DLD1 (cell line): ENCODE data around the gene LNPK.
"Not testable (repeated sequence)": the region's sequence is repeated elsewhere in the genome, so short reads cannot be mapped to it uniquely, and the experiment has no call there.

ENCODE experiments used
- in situ Hi-C: cut with HindIII; loops from 2 replicates; pipeline ENCODE4 v1.10.0; 2017; ENCODE audit warnings: low sequenced_read_pairs

The LNPK gene, protein sequence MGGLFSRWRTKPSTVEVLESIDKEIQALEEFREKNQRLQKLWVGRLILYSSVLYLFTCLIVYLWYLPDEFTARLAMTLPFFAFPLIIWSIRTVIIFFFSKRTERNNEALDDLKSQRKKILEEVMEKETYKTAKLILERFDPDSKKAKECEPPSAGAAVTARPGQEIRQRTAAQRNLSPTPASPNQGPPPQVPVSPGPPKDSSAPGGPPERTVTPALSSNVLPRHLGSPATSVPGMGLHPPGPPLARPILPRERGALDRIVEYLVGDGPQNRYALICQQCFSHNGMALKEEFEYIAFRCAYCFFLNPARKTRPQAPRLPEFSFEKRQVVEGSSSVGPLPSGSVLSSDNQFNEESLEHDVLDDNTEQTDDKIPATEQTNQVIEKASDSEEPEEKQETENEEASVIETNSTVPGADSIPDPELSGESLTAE

DNA sequence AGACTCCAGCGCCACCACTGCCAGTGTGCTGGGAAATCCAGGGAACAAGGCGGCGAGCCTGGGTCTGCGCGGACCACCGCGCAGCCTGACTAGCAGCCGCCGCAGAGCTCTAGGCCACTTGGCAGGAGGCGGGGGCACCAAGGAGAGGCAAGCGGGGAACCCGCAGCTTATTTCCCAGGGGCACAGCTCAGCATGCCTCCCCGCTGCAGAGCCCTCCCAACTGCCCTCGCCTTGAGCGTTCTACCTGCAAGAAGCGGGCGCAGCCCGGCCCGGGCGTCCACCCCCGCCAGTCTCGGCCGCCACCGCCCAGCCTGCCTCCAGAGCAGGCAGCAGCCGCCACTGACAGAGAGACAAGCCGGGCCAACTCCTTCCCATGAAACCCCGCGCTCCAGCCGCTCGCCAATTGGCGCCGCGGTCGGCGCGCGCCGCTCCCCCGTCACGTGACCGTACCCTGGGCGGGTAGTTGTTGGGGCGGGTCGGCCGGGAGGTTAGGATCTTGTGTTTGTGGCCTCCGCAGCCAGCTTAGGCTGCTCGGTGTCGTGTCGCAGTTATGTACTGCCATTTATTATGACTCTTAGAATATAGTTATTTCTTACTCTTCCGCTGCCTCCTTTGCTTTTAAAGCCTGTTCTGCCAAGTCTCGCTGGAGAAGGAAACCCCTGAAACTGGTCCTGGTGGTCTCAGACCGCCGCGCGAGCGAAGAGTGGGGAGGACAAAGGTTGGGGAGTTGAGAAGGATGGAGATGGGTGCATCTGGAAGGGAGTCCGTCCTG lies at the start of gene LNPK:
LNPK (minus strand) TSS at position 352 of the 772 bp plus-strand sequence. CDS start 6,683 bp downstream, outside the sequence.
- in situ Hi-C loops: no loop called here

DNA sequence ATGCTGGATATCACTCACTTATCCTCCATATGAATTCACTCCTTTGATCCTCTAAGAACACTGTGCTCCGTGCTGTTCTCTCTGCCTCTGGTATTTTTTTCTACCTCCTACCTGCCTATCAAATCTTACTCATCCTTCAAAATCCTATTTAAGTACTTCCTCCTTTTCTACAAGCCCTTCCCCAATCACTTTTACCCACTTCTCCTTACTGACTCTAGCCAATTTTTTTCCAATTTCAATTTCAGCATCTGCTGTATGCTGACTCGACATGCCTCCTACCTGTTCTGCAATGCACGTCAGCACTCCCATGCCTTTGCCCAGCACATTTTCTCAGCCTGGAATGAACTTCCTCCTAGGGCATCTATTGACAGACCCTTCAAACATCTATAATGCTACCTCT lies 37.3 kb upstream of the LNPK start:
- in situ Hi-C loops: no loop called here

DNA sequence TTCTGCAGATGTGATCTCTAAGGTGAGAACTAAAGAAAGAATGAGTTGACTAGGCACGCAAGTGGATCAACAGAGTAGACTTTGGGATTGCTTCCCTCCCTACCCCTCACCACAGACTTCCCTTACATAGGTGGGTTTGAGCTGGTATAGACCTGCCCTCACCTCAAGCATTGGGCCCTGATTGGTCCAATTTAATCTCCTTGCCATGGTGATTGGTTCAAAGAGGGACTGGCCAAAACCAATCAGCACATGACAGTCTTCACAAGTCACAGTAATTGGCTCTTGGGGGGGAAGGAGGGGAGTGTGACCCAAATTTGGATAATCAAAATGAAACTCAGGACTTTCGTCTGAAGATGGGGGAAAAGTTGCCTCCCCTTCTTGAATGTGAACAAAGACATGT lies 36.6 kb upstream of the LNPK start:
- in situ Hi-C loops: no loop called here

DNA sequence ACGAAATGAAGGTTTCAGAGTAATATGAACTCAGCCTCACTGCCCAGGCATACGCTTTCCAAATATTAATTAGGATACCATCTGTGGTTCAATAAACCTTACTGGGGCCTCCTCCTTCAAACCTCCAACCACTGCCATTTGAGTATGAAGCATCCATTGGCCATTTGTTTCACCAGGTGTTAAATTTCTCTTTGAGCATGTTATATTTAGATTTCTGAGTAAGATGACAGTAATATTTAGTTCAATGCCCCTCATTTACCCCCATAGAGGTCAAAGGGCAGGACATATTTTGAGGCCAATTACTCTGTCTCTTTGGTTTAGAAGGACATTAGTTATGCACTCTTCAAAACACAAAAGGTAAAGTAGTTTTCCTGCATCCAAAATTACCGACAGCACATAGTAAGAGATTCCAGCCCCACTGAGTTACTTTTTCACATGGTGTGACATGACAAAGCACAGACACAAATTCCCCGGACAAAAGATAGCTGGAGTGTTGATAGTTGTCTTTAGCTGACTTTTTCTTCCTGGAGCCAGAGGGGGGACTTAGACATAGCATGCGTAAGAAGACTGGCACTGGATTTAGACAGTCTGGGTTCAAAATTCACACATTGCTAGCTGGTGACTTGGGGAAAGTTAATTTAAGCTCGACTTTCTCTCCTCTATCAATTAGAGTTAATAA lies 33.1 kb upstream of the LNPK start:
- in situ Hi-C loops: no loop called here

DNA sequence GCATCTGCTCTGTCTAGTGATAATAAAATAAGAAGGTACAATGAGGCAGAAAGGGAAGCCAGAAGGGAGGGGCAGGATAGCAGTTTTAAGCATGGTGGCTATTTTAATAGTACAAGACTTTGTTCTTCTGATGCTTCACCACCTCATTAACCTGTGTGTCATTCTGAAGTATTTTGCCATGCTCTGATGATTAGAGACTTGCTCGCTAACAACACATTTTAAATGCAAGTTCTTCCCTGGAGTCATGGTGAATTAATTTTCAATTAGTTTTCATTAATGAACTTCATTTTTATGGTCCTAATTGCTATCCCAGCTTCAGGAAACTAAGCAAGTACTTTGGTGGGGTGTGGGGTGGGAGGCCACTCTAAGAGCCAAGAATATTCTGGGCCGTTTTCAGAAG lies 25.7 kb upstream of the LNPK start:
- in situ Hi-C loops: no loop called here

DNA sequence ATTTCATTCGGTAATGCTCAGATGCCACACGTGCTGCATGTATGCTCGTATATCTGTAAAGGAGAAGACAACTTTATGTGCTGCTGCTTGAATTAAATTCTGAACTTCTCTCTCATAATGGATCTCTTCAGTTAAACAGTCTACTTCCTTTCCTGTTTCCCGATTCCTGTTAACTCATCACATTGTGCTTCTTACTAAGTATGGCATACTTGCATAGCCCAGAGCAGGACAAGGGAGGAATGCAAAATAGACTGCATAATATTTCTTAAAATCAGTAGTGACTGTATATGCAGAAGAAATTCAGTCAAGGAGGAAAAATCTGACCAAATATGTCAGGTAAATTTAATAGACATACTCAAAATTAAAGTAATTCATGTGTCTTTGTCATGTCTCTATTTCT lies 23.9 kb upstream of the LNPK start:
- in situ Hi-C loops: no loop called here

DNA sequence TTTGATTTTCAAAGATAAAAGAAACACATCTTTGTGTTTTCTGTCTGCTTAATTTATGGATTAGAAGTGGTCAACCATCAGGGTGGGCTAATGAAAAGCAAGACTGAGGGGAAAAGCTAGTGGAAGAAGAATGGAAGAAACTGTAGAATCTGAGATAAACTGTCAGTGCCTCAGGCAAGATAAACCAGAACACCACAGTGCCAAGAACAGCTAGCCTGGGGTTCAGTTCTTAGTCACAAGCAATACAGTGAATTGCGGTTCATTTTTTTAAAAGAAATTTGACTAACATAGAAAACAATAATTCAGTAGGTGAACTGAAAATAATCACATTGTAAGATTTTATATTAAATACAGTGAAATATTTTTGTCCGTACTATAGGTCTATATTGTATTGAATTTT lies 22.0 kb upstream of the LNPK start:
- in situ Hi-C loops: no loop called here

DNA sequence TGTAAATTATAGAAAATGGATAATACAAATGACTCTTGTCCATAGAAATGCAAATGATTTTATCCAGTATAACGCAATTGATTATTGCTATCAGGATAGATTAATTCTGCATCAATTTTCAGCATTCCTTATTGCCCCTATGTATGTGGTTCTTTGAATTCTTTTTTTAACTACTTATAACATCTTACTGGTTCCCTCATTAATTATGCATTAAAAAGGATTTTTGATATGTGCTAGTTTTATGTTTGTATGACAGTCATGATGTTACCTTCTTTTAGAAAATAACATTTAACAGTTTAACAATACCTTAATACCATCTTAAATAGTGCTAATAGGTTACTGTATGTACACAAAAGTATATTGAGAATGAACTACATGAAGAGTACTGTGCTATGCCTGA lies 20.0 kb upstream of the LNPK start:
- in situ Hi-C loops: no loop called here

DNA sequence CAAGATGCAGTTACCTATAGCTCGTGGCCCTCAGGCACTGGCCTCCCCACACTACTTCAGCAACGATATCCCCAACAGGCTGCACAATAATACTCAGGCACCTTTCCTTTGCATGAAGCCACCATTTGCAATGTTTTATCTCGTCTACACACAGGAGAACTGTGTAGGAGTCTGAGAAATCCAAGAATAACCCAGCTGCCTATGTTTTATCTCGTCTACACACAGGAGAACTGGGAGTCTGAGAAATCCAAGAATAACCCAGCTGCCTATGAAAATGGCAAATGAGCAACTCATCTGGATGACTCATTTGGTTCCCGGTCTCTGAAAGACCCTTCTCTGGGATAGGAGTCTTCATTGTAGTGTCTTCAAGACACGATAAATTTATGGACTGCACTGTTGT lies 18.3 kb upstream of the LNPK start:
- in situ Hi-C loops: no loop called here

DNA sequence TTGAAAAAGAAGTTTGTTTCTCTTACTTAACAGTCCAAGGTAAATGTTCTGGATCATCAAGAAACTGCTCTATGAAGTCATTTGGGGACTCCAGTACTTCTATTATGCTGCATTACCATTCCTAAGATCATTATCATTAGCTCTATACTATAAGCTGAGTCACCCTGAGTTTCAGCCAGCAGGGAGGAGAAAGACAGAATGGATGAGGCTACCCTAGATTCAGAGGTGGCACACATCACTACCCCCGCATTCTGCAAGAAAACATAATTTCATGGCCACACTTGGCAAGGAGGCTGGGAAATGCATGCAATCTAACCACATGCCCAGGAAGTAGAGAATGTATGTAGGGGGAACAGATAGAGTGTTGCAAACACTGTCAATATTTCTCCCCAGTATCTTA lies 16.6 kb upstream of the LNPK start:
- in situ Hi-C loops: no loop called here

DNA sequence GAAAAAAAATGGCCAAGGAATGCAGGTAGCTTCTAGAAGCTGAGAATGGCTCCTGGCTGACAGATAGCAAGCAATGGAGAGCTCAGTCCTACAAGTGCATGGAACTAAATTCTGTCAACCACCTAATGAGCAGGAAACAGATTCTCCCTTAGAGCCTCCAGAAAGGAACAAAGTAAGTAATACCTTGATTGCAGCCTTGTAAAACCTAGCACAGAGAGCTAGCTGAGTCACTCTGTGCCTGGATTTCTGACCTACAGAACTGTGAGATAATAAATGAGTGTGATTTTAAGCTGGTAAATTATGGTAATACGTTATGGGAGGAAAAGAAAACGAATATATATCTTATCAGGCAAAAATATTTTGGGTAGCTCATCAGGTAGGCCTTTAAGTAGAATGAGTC lies 7.4 kb upstream of the LNPK start:
- in situ Hi-C loops: no loop called here

DNA sequence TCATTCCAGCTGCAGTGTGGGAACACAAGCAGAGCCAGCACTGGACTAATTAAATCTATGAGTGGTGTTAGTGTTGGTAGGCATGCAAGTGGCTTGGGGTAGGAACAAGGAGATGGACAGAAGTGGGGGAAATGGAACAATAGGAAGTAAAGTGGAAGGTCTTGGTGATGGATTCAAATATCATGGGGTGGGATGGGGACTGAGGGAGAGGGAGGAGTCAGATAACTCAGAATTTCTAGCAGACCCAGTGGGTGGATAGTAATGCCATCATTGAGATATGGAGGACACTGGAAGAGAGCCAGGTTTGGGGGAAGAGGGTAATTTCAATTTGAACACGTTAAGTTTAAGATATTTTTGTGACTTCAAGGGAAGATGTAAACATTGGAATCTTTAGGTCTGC lies 2.9 kb upstream of the LNPK start:
- in situ Hi-C loops: no loop called here

DNA sequence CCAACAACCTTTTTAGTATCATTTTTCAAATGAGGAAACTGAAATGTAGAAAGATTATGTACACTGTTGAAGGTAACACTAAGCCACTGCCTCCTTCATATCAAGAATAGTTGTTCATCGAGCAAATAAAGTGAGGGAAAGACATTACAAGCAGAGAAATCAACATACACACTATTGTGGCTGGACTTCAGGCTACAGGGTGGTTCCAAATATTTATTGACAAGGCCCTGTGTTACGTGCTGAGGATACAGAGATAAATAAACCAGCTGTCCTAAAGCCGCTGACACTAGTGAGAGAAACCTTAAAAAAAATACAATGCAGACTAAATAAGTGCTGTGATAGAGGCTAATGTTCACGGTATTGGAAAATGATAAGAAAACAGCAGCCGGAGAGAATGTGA lies 1.9 kb upstream of the LNPK start:
- in situ Hi-C loops: no loop called here

DNA sequence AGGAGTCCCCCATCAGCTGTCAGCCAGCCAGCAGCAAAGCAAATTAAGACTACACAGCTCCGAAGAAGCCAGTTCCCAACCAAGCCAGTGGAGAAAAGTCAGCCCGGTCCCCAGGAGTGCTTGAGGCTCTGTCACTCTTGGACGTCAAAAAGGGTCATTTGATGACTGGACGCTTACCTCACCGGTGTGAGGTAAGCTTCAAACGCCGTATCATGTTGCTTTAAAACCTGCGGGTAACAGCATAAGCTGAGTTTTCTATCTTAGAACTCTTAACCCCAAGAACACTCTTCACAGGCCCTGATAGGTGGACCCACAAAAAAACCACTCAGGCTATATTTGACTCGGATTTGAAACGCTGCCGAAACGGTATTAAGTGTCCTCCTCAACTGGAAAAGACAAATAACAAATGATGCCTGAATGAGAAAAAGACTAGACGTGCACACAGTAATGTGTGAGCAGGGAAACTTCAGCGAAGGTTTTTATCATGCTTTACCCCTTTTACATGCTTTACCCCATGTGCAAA lies 682 bp upstream of the LNPK start:
- in situ Hi-C loops: no loop called here

DNA sequence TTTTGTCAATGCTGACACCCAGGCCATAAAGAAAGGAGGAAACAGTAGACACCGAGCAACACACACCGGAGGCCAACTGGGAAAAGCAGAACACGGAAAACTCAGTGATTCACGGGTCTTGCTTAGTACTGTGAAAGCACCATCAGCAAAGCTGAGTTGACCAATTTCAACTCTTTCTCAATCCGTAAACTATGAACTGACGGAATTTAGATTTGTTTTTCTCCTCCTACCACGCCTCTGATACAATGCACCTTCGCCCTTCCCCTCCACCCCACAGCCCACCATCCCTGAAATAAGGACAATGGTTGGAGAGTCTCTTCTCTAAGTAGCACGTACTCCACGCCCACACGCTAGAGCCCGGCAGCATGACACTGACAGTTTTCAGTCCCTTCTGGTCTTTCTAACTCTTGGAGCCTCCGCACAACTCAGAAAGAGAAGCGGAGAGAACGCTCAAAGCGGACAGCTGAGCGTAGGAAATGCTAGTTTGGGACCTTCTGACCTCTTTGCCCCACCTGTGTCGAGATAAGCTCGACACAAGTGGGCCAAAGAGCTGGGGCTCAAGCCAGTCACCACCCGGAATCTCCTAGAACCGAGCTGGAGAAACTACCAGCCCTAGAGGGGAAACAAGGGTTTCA lies 669 bp downstream of the LNPK start:
- in situ Hi-C loops: no loop called here

DNA sequence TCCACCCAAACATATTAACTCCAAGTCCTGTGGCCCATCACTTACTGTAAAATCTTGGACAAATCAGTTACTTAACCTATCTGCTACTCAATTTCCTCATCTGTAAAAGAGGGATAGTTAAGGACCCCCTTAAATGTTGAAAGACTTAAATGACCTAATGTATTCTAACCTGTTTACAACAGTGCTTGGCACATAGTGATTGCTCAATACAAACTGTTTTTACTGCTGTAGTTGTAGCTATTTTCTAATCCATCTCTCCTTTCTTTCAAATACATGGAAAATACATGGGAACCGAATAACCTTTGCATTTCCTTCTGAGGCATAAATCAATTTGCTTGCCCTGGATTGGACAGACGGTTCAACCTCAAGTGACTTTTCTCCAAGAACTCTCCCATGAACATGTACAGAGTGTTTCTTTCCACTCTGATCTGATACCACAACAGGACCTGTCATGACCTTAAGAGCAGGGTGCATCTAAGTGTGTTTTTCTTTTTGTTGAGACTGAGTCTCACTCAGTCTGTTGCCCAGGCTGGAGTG lies 2.7 kb downstream of the LNPK start:
- in situ Hi-C loops: no loop called here

DNA sequence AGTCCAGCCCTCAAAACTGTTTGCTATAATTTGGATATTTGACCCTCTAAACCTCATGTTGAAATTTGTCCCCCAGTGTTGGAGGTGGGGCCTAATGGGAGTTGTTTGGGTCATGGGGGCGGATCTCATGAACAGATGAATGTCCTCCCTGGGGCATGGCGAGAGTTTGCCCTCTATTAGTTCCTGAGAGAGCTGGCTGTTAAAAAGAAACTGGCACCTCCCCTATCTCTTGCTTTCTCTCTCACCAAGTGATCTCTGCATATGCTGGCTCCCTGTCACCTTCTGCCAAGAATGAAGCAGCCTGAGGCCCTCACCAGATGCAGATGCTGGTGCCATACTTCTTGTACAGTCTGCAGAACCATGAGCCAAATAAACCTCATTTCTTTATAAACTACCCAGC lies 12.0 kb downstream of the LNPK start:
- in situ Hi-C loops: no loop called here

DNA sequence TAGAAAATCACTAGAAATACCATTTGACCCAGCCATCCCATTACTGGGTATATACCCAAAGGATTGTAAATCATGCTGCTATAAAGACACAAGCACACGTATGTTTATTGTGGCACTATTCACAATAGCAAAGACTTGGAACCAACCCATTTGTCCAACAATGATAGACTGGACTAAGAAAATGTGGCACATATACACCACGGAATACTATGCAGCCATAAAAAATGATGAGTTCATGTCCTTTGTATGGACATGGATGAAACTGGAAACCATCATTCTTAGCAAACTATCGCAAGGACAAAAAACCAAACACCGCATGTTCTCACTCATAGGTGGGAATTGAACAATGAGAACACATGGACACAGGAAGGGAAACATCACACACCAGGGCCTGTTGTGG lies 14.9 kb downstream of the LNPK start:
- in situ Hi-C loops: not testable (repeated sequence)

DNA sequence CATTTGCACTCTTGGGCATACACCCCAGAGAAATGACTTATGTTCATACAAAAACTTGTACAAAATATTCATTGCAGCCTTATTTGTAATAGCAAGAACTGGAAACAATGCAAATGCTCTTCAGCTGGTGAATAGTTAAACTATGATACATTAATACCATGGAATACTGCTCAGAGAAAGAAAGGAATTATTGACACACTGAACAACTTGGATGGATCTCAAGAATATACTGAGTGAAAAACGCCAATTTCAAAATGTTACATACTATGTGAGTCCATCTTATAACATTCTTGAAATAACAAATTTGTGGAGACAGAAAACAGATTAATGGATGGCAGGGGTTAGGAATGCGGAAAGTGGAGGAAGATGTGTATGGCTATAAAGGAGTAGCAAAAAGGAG lies 17.2 kb downstream of the LNPK start:
- in situ Hi-C loops: no loop called here

DNA sequence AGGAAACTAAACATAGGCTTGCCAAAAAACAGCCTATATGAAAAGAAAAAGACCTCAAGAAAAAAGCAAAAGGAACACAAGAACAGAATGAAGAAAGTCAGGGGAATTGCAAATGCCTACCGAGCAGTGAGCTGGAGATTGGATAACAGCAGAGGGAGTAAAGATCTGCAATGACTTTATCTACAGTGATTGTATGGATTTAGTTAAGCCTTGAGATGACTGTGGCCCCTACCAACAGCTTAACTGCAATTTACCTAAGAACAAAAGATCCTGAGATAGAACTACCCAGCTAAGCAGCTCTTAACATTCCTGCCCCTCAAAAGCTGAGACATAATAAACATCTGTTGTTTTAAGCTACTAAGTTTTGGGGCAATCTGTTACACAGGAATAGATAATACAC lies 20.5 kb downstream of the LNPK start:
- in situ Hi-C loops: no loop called here
